Subcutaneous adipose tissue (tissue), 4 donors: ENCODE data around the gene ASMTL. TPM values are rescaled to one million over a fixed set of nuclear protein-coding genes. Genes with fewer than 3 reads are reported as not detected.

Experiments
- total RNA-seq, 4 donors: library from RNA; depleted of rRNA; stranded (reverse); fragments of >200 nt; gene quantifications; one replicate each; pipeline ENCODE4 v1.1.0, GENCODE V29; 2016
- TF ChIP-seq, protein P1 (sequence below): fragments of 450-650 bp; IDR thresholded peaks from one replicate; pipeline ENCODE4 v1.5.1; 2016; ENCODE audit warnings: low read depth, mild to moderate bottlenecking, control low read depth, antibody characterized with exemption, moderate library complexity

The ASMTL gene
- total RNA-seq, 4 donors from 2014 or later: 13.4 to 31.5 (median 24.5) TPM

DNA sequence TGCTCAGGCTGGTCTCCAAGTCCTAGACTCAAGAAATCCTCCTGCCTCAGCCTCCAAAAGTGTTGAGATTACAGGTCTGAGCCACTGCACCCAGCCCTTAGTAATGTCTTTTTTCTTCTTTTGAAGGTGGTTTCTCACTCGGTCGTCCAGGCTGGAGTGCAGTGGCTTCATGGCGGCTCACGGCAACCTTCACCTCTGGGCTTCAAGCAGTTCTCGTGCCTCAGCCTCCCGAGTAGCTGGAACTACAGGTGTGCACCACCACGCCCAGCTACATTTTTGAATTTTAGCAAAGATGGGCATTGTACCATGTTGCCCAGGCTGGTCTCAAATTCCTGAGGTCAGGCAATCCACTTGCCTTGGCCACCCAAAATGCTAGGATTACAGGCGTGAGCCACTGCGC is 32.3 kb upstream of the ASMTL start:
- TF ChIP-seq, protein P1, sequence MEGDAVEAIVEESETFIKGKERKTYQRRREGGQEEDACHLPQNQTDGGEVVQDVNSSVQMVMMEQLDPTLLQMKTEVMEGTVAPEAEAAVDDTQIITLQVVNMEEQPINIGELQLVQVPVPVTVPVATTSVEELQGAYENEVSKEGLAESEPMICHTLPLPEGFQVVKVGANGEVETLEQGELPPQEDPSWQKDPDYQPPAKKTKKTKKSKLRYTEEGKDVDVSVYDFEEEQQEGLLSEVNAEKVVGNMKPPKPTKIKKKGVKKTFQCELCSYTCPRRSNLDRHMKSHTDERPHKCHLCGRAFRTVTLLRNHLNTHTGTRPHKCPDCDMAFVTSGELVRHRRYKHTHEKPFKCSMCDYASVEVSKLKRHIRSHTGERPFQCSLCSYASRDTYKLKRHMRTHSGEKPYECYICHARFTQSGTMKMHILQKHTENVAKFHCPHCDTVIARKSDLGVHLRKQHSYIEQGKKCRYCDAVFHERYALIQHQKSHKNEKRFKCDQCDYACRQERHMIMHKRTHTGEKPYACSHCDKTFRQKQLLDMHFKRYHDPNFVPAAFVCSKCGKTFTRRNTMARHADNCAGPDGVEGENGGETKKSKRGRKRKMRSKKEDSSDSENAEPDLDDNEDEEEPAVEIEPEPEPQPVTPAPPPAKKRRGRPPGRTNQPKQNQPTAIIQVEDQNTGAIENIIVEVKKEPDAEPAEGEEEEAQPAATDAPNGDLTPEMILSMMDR: no peak

DNA sequence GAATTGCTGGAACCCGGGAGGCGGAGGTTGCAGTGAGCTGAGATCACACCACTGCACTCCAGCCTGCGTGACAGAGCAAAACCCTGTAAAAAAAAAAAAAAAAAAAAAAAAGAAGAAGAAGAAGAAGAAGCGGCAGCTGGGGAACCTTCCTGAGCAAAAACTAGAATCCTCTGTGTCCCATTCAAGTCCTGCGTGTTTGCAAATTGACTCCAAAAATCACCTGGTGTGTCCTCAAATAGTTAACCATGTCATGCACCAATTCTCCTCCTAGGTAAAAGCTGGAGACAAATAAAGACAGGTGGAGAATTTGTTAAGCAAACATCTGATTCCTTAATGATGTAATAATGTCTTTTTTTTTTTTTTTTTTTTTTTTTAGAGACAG is 31.9 kb upstream of the ASMTL start:
- TF ChIP-seq, protein P1: no peak

DNA sequence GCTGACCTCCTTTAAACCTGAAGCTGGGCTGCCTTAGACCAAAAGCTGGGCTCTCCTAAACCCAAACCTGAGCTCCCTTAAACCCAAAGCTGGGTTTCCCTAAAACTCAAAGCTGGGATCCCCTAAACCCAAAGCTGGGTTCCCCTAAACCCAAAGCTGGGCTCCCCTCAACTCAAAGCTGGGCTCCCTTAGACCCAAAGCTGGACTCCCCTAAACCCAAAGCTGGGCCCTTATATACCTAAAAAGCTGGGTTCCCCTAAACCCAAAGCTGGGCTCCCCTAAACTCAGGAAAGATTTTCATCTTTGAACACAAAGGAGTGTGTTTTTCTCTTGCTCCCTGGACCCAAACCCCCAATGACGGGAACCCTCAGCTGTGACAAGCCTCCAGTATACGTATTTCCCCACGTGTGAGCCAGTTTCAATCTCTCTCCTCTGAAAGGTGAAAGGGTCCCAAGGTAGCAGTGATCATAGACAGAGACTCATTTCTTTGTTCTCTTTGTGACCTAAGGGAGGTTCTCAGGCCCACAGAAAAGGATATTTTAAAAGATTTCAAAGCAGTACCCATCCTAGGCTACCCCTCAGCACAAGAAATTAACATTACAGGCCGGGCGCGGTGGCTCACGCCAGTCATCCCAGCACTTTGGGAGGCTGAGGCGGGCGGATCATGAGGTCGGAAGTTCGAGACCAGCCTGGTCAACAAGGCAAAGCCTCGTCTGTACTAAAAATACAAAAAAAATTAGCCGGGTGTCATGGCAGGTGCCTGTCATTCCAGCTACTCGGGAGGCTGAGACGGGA is 31.3 kb upstream of the ASMTL start:
- TF ChIP-seq, protein P1: no peak

DNA sequence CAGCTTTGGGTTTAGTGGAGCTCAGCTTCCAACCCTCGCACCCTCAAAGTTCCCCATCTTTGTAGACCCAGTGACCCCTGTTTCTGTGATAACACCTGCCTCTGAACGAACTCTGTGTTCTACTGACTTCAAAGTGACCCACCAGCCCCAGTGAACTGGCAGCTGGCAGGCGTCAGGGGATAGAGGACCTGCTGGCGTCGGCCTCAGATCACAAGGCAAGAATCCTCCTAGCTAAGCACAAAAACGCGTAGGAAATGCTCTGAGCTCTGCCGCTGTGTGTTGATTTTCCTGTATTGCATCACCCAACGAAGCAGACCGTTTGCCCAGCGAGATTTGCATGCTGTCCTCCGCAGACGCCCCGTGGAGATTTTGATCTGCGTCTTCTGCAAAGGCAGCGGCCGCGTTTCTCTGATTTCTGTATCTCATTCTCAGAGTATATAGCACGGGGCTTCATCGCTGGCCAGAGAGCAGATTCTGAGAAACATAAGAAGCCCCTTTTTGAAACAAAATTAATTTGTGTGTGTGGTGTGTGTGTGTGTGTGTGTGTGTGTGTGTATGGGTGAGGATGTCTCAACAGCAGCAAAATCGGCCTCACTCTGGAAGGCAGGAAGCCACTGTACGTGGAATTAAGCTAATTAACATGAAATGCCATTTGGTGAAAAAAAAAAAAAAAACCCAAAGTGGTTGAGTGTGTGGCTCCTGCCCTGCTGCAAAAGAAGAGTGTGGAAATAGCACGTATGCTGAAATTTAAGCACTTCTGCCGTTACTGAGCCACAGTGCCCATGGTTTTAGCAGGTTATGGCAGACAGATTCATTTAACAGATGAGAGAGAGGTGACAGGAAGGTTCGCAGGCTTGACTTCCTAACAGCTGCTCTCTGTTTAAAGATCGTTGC is 29.2 kb upstream of the ASMTL start:
- TF ChIP-seq, protein P1: no peak

DNA sequence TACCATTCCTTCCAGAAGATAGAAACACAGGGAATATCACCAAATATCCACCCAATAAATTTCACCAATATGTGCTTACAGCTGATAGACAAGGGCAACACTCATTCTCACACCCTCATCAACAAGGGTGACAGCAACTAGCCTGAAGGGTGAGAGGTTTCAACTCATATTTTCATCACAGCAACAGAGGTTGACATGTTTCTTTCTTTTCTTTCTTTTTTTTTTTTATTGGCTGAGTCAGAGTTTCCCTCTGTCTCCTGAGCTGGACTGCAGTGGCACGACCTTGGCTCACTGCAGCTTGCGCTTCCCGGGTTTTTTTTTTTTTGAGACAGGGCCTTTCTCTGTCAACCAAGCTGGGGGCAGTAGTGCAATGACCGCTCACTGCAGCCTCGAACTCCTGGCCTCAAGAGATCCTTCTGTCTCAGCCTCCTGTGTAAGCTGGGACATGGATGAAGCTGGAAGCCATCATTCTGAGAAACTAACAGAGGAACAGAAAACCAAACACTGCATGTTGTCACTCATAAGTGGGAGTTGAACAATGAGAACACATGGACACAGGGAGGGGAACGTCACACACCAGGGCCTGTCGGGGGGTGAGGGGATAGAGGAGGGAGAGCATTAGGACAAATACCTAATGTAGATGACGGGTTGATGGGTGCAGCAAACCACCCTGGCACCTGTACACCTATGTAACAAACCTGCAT is 27.5 kb upstream of the ASMTL start:
- TF ChIP-seq, protein P1: no peak

DNA sequence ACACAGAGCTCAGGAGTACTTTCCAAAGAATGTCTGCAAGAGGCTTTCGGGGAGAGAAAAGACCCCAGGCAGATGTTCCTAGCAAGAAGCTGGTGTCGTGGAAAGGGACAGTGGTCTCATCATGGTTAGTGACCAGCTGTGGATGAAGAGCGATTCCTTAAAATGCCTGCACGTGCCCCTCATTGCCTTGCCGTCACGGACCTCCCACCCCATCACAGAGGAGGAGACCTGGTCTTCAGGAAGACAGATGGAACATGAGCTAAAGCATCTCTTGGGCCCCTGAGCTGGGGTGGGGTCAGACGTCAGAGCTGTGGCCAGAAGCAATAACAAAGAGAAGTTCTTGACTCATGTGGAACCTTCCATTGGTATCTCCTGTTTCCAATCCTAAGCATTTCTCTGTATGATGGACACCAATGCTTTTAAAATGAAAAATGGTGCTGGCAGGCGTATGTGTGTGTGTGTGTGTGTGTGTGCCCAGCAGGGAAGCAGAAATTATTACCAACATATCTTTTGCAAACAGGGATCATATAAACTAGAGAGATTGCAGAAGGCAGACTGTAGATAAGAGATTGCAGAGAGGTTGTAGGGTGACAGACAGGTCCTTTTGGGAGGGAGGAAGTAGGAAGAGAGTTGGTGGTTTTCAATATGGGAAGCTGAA is 25.2 kb upstream of the ASMTL start:
- TF ChIP-seq, protein P1: no peak
